HepG2 (cell line): ENCODE data around the gene ZBTB48. TPM values are rescaled to one million over a fixed set of nuclear protein-coding genes. Genes with fewer than 3 reads are reported as not detected.
A peak's percentile ranks its signal among the peaks of the same experiment; 100 is the strongest.

ENCODE experiments used
- ARID5B ChIP-seq: IDR thresholded peaks from 2 replicates; pipeline ENCODE4 v1.4.0; 2020; ENCODE audit warnings: mild to moderate bottlenecking, missing genetic modification reagents
- ESRRA ChIP-seq: sonication (generic); formaldehyde crosslinking; IDR thresholded peaks from 2 replicates; pipeline ENCODE4 v1.5.1; 2020; ENCODE audit warnings: mild to moderate bottlenecking, low read depth, missing genetic modification reagents
- HIVEP1 ChIP-seq: sonication (generic); formaldehyde crosslinking; IDR thresholded peaks from 2 replicates; pipeline ENCODE4 v1.4.0; 2020; ENCODE audit warnings: mild to moderate bottlenecking, missing genetic modification reagents
- HNF1B ChIP-seq: sonication (generic); formaldehyde crosslinking; IDR thresholded peaks from 2 replicates; pipeline ENCODE4 v1.5.1; 2020; ENCODE audit warnings: mild to moderate bottlenecking, moderate library complexity, missing genetic modification reagents
- HOMEZ ChIP-seq: IDR thresholded peaks from 2 replicates; pipeline ENCODE4 v1.6.1; 2016; ENCODE audit warnings: low read depth
- KDM6A ChIP-seq: IDR thresholded peaks from 2 replicates; pipeline ENCODE4 v1.6.1; 2016; ENCODE audit warnings: low read depth
- MAFG ChIP-seq: sonication (generic); formaldehyde crosslinking; IDR thresholded peaks from 2 replicates; pipeline ENCODE4 v1.5.1; 2020; ENCODE audit warnings: mild to moderate bottlenecking, missing genetic modification reagents
- PHF8 ChIP-seq: sonication (generic); formaldehyde crosslinking; IDR thresholded peaks from 2 replicates; pipeline ENCODE4 v1.5.0; 2020; ENCODE audit warnings: missing genetic modification reagents
- RELA ChIP-seq: sonication (generic); formaldehyde crosslinking; IDR thresholded peaks from 2 replicates; pipeline ENCODE4 v1.4.0; 2020; ENCODE audit warnings: missing genetic modification reagents
- SOX6 ChIP-seq, 2 experiments: fragments of 450-650 bp in 1 of 2; sonication (generic) in 1 of 2; formaldehyde crosslinking in 1 of 2; IDR thresholded peaks; 2 replicates each; pipeline versions ENCODE4 v1.4.0 to v1.6.1; 2017 to 2020; ENCODE audit warnings: antibody characterized with exemption in 1 of 2, mild to moderate bottlenecking in 1 of 2, missing genetic modification reagents in 1 of 2
- SRF ChIP-seq: IDR thresholded peaks from 2 replicates; pipeline ENCODE4 v1.6.1; 2011; ENCODE audit warnings: mild to moderate bottlenecking, low read depth, low read length, moderate library complexity
- ZGPAT ChIP-seq: IDR thresholded peaks from 2 replicates; pipeline ENCODE4 v1.6.1; 2016; ENCODE audit warnings: mild to moderate bottlenecking
- ZNF121 ChIP-seq: sonication (generic); formaldehyde crosslinking; IDR thresholded peaks from 2 replicates; pipeline ENCODE4 v1.5.0; 2020; ENCODE audit warnings: mild to moderate bottlenecking, missing genetic modification reagents
- ZNF317 ChIP-seq: sonication (generic); formaldehyde crosslinking; IDR thresholded peaks from 2 replicates; pipeline ENCODE4 v1.5.0; 2020; ENCODE audit warnings: mild to moderate bottlenecking, missing genetic modification reagents
- ZNF543 ChIP-seq: sonication (generic); formaldehyde crosslinking; IDR thresholded peaks from 2 replicates; pipeline ENCODE4 v1.4.0; 2020; ENCODE audit warnings: mild to moderate bottlenecking, missing genetic modification reagents
- ZSCAN29 ChIP-seq: sonication (generic); formaldehyde crosslinking; conservative IDR thresholded peaks from 2 replicates; pipeline ENCODE4 v1.4.0; 2020; ENCODE audit warnings: mild to moderate bottlenecking, missing genetic modification reagents
- polyA plus RNA-seq, 8 experiments: library from polyadenylated mRNA; depleted of rRNA in 3 of 8; stranded (reverse) in 7 of 8; unstranded in 1 of 8; fragments of >200 nt; fragmentation: Illumina TruSeq in 4 of 8; extraction: Trizol in 4 of 8; gene quantifications; 2 replicates each; pipeline versions ENCODE4 v1.2.1 to v1.2.3, GENCODE V29; 2011 to 2016; ENCODE audit warnings: low read depth in 4 of 8, missing spikeins in 1 of 8, mixed read lengths in 1 of 8; ENCODE audit not compliant: insufficient read depth in 1 of 8
- total RNA-seq, 5 experiments: library from RNA; depleted of rRNA; stranded (reverse); fragments of >200 nt; fragmentation: Illumina TruSeq; extraction: Trizol; gene quantifications; 2 replicates each; pipeline ENCODE4 v1.2.3, GENCODE V29; 2016; ENCODE audit warnings: low read depth in 1 of 5

Gene ZBTB48
- total and polyA plus RNA-seq, 2 of the 13 experiments (the other 11 are each of a cell fraction or from before 2014, with no cell fraction given), result 13.0 to 17.1 TPM

DNA sequence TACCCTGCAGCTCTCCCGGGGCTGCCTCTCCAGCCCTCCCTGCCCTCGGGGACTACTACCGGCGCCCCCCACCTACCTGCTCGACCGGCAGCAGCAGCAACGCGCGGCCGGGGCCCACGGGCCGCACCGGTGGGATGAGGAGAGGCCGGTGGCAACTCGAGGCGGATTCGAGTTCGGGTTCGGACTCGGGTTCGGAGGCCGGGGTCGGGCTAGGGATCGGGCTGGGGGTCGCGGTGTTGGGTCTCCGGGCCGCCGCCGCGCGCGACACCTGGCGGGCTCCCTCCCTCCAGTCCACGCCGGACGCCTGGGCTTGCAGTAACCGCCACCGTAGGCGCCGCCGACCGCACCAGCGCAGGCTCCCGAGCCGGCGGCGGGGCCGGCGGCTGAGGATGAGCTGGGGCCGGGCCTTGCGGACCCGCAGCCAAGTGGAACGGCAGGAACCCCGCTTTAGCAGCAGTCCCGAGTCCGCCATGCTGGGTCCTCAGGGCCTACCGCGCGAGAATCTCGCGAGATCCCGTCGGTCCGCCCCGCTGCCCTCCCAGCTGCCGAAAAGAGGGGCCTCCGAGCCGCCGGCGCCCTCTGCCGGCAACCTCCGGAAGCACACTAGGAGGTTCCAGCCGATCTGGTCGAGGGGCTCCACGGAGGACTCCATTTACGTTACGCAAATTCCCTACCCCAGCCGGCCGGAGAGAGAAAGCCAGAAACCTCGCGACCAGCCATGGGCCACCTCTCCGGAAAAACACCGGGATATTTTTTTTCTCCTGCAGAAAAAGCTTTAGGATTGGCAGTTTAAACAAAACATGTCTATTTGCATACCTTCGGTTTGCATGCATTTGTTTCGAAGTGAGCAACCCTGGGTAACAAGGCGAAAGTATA, 25.5 kb upstream of the ZBTB48 start, which contains the start of gene NOL9 (continued):
- TF ChIP-seq HOMEZ (CRISPR knock-in tag) (peak; percentile 46; the same call in 1 of the 2 replicates), PHF8 (CRISPR knock-in tag) (peak; percentile 80), ARID5B (CRISPR knock-in tag) (peak; percentile 65), MAFG (CRISPR knock-in tag) (no peak), ZGPAT (peak; percentile 82; the same call in 1 of the 2 replicates), HIVEP1 (CRISPR knock-in tag) (peak; percentile 81), ESRRA (CRISPR knock-in tag) (no peak), SOX6 (IDR thresholded peaks at IDR 0.05) (no peak), SOX6 (CRISPR knock-in tag; IDR thresholded peaks at IDR 0.05) (peak; percentile 68), ZNF317 (CRISPR knock-in tag) (peak; percentile 74), ZSCAN29 (peak; percentile 48; the same call in 1 of the 2 replicates), SRF (no peak), KDM6A (CRISPR knock-in tag) (no peak), HNF1B (CRISPR knock-in tag) (peak; percentile 55; the same call in 1 of the 2 replicates), ZNF543 (CRISPR knock-in tag) (0 out of 2 replicates have a peak, but pooled peaks have one; percentile 64), RELA (CRISPR knock-in tag) (0 out of 2 replicates have a peak, but pooled peaks have one; percentile 44), ZNF121 (CRISPR knock-in tag) (no peak)
